Astrocyte of the hippocampus (primary cell): Measurements from ENCODE around the gene INO80E.
"Not testable (repeated sequence)": the region's sequence is repeated elsewhere in the genome, so short reads cannot be mapped to it uniquely, and the experiment has no call there.

Source experiments
- DNase-seq: peaks from one replicate; pipeline ENCODE4 v3.0.0; 2011; ENCODE audit warnings: low read depth, low spot score

INO80E gene

GRCh38 chr16:30030841-30031413 is 34.9 kb downstream of the INO80E start, which contains the start of gene TLCD3B:
Gene TLCD3B (minus strand): TSS chr16:30031271. CDS start chr16:30030527, 744 bp downstream.
- peak; percentile 26 for DNase-seq

- DNase-seq = no peak
Measured at GRCh38 chr16:30031477-30031918, 35.5 kb downstream of the INO80E start.

GRCh38 chr16:30032083-30032819 is 36.2 kb downstream of the INO80E start:
- DNase-seq = peak; percentile 72

- DNase-seq = no peak
Measured at GRCh38 chr16:30033270-30033669, 37.2 kb downstream of the INO80E start.

GRCh38 chr16:30040221-30040620 is 44.2 kb downstream of the INO80E start:
- DNase-seq = no peak

- not testable (repeated sequence) for DNase-seq
Measured at GRCh38 chr16:30040690-30041089, 44.6 kb downstream of the INO80E start.

- no peak for DNase-seq
Measured at GRCh38 chr16:30041841-30042240, 45.8 kb downstream of the INO80E start.

- no peak for DNase-seq
Measured at GRCh38 chr16:30046178-30046577, 50.1 kb downstream of the INO80E start.

GRCh38 chr16:30046588-30046987 is 50.5 kb downstream of the INO80E start:
- DNase-seq = no peak

GRCh38 chr16:30049871-30050270 is 53.8 kb downstream of the INO80E start:
- DNase-seq = no peak

- DNase-seq = peak; percentile 56
Measured at GRCh38 chr16:30051518-30051917, 55.5 kb downstream of the INO80E start.

GRCh38 chr16:30052671-30053372 is 56.8 kb downstream of the INO80E start:
- peak; percentile 96 for DNase-seq

- DNase-seq = peak; percentile 51
Measured at GRCh38 chr16:30053376-30054015, 57.5 kb downstream of the INO80E start.

- no peak for DNase-seq
Measured at GRCh38 chr16:30054451-30054850, 58.4 kb downstream of the INO80E start.

GRCh38 chr16:30054959-30055553 is 59.0 kb downstream of the INO80E start:
- no peak for DNase-seq
